ENCODE data around the gene TRPM3.

GRCh38 chr9:71098801-71099200 lies 22.6 kb downstream of the TRPM3 start:
- no peak for TF ChIP-seq EP300 (IDR thresholded peaks at IDR 0.05)
- TF ChIP-seq POLR2A (IDR thresholded peaks at IDR 0.05) = no peak
- TF ChIP-seq POLR2AphosphoS5 (IDR thresholded peaks at IDR 0.05) = no peak
